Measurements from ENCODE around the gene TEX9.

DNA sequence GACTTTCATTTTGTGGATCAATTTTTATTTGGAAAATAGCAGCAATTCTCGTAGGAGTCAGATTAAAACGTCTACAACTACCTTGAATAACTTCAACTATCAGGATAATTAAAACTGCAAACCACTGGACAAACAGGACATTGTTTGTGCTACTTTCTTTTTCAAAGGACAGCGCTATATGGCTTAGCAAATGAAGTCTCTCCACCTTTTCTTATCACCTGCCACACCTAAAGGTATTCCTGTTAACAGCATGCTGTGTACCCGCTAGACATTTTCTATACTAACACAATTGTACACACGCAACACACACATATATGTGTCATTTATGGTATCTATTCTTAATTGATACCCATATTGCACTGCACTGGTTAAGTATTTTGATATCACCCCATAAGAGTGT is 80.5 kb downstream of the TEX9 start:
- TF ChIP-seq ZC3H10 (CRISPR knock-in tag; IDR thresholded peaks at IDR 0.05) (no peak), ZNF70 (CRISPR knock-in tag; IDR thresholded peaks at IDR 0.05) (no peak), BACH2 (CRISPR knock-in tag; IDR thresholded peaks at IDR 0.05; ENCODE audit: borderline replicate concordance) (no peak), ARNTL (CRISPR knock-in tag; IDR thresholded peaks at IDR 0.05; ENCODE audit: borderline replicate concordance, low read depth) (no peak), RARB (CRISPR knock-in tag; IDR thresholded peaks at IDR 0.05) (no peak)
- TF ChIP-seq, protein P1, sequence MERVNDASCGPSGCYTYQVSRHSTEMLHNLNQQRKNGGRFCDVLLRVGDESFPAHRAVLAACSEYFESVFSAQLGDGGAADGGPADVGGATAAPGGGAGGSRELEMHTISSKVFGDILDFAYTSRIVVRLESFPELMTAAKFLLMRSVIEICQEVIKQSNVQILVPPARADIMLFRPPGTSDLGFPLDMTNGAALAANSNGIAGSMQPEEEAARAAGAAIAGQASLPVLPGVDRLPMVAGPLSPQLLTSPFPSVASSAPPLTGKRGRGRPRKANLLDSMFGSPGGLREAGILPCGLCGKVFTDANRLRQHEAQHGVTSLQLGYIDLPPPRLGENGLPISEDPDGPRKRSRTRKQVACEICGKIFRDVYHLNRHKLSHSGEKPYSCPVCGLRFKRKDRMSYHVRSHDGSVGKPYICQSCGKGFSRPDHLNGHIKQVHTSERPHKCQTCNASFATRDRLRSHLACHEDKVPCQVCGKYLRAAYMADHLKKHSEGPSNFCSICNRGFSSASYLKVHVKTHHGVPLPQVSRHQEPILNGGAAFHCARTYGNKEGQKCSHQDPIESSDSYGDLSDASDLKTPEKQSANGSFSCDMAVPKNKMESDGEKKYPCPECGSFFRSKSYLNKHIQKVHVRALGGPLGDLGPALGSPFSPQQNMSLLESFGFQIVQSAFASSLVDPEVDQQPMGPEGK (CRISPR knock-in tag; IDR thresholded peaks at IDR 0.05; ENCODE audit: borderline replicate concordance) = no peak
